A549 treated with Hydrocortisone at 1 μM for 4 hours (cell line): ENCODE data around the gene TNFAIP1. TPM values are rescaled to one million over a fixed set of nuclear protein-coding genes. Genes with fewer than 3 reads are reported as not detected.

Experiments
- total RNA-seq: library from RNA; stranded (reverse); fragments of 200-300 nt; extraction: Qiagen RNA extraction; gene quantifications from 5 replicates; pipeline ENCODE4 v1.2.3, GENCODE V29; 2022

TNFAIP1 gene
- total RNA-seq, result 42.9 to 52.7 TPM (median 46.9 TPM) in 5 replicates

GRCh38 chr17:28335201-28335958, at the start of gene TNFAIP1, which contains the start of gene IFT20:
Gene TNFAIP1, plus strand, starts transcription at chr17:28335761. Its CDS starts 3,761 bp downstream, at chr17:28339522.
Gene IFT20, minus strand, starts transcription at chr17:28335472. Its CDS starts 3,487 bp downstream, at chr17:28331985.

GRCh38 chr17:28318759-28319597, 16.6 kb upstream of the TNFAIP1 start, which contains the start of gene TMEM97:
Gene TMEM97, plus strand, starts transcription at chr17:28319200. Its CDS starts 40 bp downstream, at chr17:28319240.

GRCh38 chr17:28357061-28357900, 21.7 kb downstream of the TNFAIP1 start, which contains the start of gene POLDIP2:
Gene POLDIP2, minus strand, starts transcription at chr17:28357527. Its CDS starts 79 bp downstream, at chr17:28357448.

GRCh38 chr17:28364665-28365363, 29.3 kb downstream of the TNFAIP1 start, which contains the start of gene SEBOX:
Gene SEBOX, minus strand, starts transcription at chr17:28365199. Its CDS starts 48 bp downstream, at chr17:28365151.

GRCh38 chr17:28370035-28370743, 34.6 kb downstream of the TNFAIP1 start, which contains the start of gene VTN:
Gene VTN, minus strand, starts transcription at chr17:28370307. Its CDS starts 104 bp downstream, at chr17:28370203.

GRCh38 chr17:28371245-28372202, 36.0 kb downstream of the TNFAIP1 start, which contains the start of gene SARM1:
Gene SARM1, plus strand, starts transcription at chr17:28371694. Its CDS starts 339 bp downstream, at chr17:28372033.

Other genes with a start within 250 kb of the TNFAIP1 start
- gene TMEM97, start 16.6 kb upstream of the TNFAIP1 start, total RNA-seq, result 39.9 to 51.0 TPM (median 44.5 TPM) in 5 replicates
- 45.9 to 57.9 TPM (median 53.5 TPM) in 5 replicates for gene IFT20, start 289 bp upstream of the TNFAIP1 start, total RNA-seq
- 153 to 165 TPM (median 160 TPM) in 5 replicates for gene POLDIP2, start 21.8 kb downstream of the TNFAIP1 start, total RNA-seq
- not detected in 5 replicates for gene SEBOX, start 29.4 kb downstream of the TNFAIP1 start, total RNA-seq
- 17.1 to 25.8 TPM (median 20.1 TPM) in 5 replicates for gene VTN, start 34.5 kb downstream of the TNFAIP1 start, total RNA-seq
- 5.1 to 6.4 TPM (median 5.6 TPM) in 5 replicates for gene SARM1, start 35.9 kb downstream of the TNFAIP1 start, total RNA-seq
- 16.7 to 20.9 TPM (median 19.8 TPM) in 5 replicates for gene SLC46A1, start 70.5 kb downstream of the TNFAIP1 start, total RNA-seq
- gene SLC13A2, start 137.9 kb downstream of the TNFAIP1 start, total RNA-seq, result 0.08 to 0.18 TPM (median 0.12 TPM) in 5 replicates
- 0.02 to 0.05 TPM in 2 of 5 replicates, not detected in the others for gene FOXN1, start 170.6 kb downstream of the TNFAIP1 start, total RNA-seq
- 24.2 to 31.7 TPM (median 27.6 TPM) in 5 replicates for gene UNC119, start 216.9 kb downstream of the TNFAIP1 start, total RNA-seq
- gene PIGS, start 235.8 kb downstream of the TNFAIP1 start, total RNA-seq, result 54.6 to 64.5 TPM (median 63.2 TPM) in 5 replicates
- gene ALDOC, start 241.1 kb downstream of the TNFAIP1 start, total RNA-seq, result 1.3 to 2.7 TPM (median 2.1 TPM) in 5 replicates